Sigmoid colon (tissue), 7 donors: ENCODE data around the gene CRYGN. TPM values are rescaled to one million over a fixed set of nuclear protein-coding genes. Genes with fewer than 3 reads are reported as not detected.

Source experiments
- DNase-seq: peaks from one replicate; pipeline ENCODE4 v3.0.0-alpha.2; 2019
- H3K27ac ChIP-seq, 4 donors: fragments of 200-600 bp; sonication (generic); one replicate each; pipeline ENCODE4 v1.5.1; 2016 to 2019; ENCODE audit warnings: mild to moderate bottlenecking in 1 of 4
- H3K27me3 ChIP-seq, 3 donors: fragments of 200-600 bp; sonication (generic); one replicate each; pipeline ENCODE4 v1.5.1; 2019; ENCODE audit warnings: mild to moderate bottlenecking in 1 of 3
- H3K36me3 ChIP-seq, 4 donors: fragments of 200-600 bp; sonication (generic); one replicate each; pipeline ENCODE4 v1.5.1; 2016 to 2019
- H3K4me1 ChIP-seq, 4 donors: fragments of 200-600 bp; sonication (generic); one replicate each; pipeline ENCODE4 v1.5.1; 2017 to 2019
- H3K4me3 ChIP-seq, 4 donors: fragments of 200-600 bp; sonication (generic); one replicate each; pipeline ENCODE4 v1.5.1; 2017 to 2019; ENCODE audit warnings: mild to moderate bottlenecking in 2 of 4, moderate library complexity in 1 of 4
- H3K9me3 ChIP-seq, 4 donors: fragments of 200-600 bp in 3 of 4; sonication (generic) in 3 of 4; one replicate each; pipeline versions ENCODE4 v1.5.1 to v1.6.1; 2013 to 2019
- CTCF ChIP-seq, 4 experiments: fragments of 450-650 bp in 3 of 4; fragments of 200-600 bp in 1 of 4; IDR thresholded peaks; one replicate each; pipeline ENCODE4 v1.5.1; 2016 to 2019; ENCODE audit warnings: antibody characterized with exemption in 4 of 4, mild to moderate bottlenecking in 3 of 4, moderate library complexity in 2 of 4
- EP300 ChIP-seq, 4 donors: sonication (generic); formaldehyde crosslinking; IDR thresholded peaks; one replicate each; pipeline ENCODE4 v1.6.1; 2017; ENCODE audit warnings: antibody characterized with exemption in 4 of 4
- POLR2A ChIP-seq, 2 donors: fragments of 450-650 bp; IDR thresholded peaks; one replicate each; pipeline ENCODE4 v1.6.1; 2016; ENCODE audit warnings: antibody characterized with exemption in 2 of 2, mild to moderate bottlenecking in 2 of 2, moderate library complexity in 2 of 2
- POLR2AphosphoS5 ChIP-seq, 4 donors: sonication (generic); formaldehyde crosslinking; IDR thresholded peaks; one replicate each; pipeline ENCODE4 v1.6.1; 2017; ENCODE audit warnings: antibody characterized with exemption in 4 of 4
- WGBS, 2 donors: extraction: QIAGEN DNeasy Blood & Tissue Kit; methylation state at CpG; one replicate each; pipeline ENCODE4 v1.1.7; 2013; 5-methylcytosine and 5-hydroxymethylcytosine counted together
- intact Hi-C: fragments of 100-400 bp; cut with DNase I; formaldehyde crosslinking; loops from one replicate; pipeline ENCODE4 v1.15.1; 2023
- polyA plus RNA-seq, 3 donors: library from polyadenylated mRNA; stranded (reverse); fragments of 200-250 nt; gene quantifications; one replicate each; pipeline ENCODE4 v1.2.3, GENCODE V29; 2013
- total RNA-seq, 4 donors: library from RNA; depleted of rRNA; stranded (reverse); fragments of >200 nt; gene quantifications; one replicate each; pipeline ENCODE4 v1.1.0, GENCODE V29; 2016
- donor health status: healthy with polysubstance abuse.
- donor health status: Bipolar disorder and iron deficiency.
- donor health status: healthy.

Gene CRYGN
- total and polyA plus RNA-seq, 7 donors: 0.17 to 1.8 (median 0.99) TPM; not detected in 3

DNA sequence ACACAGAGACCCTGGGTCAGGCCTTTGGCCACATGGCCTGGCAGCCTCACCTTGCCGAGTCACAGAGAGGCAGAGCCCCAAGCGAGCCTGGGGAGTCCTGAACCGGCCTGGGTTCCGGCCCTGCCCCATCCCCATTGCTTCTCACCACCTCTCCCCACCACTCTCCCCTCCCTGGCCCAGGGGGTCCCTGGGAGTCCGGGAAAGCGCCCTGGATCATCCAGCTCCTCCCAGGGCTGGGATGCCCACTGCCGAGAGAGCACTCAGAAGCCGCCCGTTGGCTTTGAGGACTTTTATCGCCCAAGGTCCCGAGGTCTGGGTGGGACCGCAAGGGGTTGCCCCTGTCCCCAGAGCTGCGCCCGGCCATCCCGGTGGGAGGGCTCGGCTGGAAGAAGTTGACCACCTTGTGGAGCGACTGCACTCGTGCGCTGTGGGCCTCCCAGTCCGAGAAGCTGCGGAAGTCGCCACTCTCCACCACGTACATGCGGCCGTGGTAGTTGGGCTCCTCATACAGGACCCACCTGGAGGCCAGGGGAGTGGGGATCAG is 8.1 kb downstream of the CRYGN start:
- TF ChIP-seq POLR2A (IDR thresholded peaks at IDR 0.05): no peak
- no peak for TF ChIP-seq CTCF (IDR thresholded peaks at IDR 0.05)
- TF ChIP-seq POLR2AphosphoS5 (IDR thresholded peaks at IDR 0.05): no peak
- no peak for TF ChIP-seq EP300 (IDR thresholded peaks at IDR 0.05)
- 94 to 97% methylated on average over 25 of the region's 25 CpGs for WGBS, 2 donors
- DNase-seq: peak; percentile 61
- no peaks in the 10 kb centered on the region for H3K9me3 ChIP-seq
- no peaks in the 10 kb centered on the region for H3K27me3 ChIP-seq
- H3K36me3 ChIP-seq: no peaks in the 10 kb centered on the region
- H3K4me3 ChIP-seq: no peak overlapping the region
- H3K27ac ChIP-seq: no peak overlapping the region
- H3K4me1 ChIP-seq: peaks cover 0 to 35% (median 25%) of the 10 kb centered on the region in 4 donors
- intact Hi-C loops: no loop called here

DNA sequence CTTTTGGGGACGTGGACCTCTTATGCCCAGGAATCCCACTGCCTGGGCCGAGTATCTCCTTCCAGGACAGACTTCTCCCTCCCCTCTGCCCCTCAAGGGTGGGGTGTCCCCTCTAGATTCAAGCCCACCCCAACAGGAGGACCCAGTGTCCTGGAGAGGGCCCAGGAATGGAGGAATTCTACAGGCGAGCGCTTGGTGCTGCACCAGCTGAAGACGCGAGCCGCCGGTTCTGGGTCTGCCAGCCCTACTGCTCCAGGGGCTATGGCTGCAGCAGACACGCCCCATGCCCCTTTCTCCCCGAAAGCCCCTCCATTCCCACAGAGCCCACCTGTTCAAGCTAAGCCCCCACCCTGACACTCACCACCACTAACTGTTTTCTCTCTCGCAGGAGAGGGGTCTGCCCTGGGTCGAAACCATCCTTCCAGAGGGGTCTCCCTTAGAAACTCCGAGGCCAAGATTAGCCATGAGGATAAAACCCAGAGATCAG is 8.6 kb downstream of the CRYGN start:
- intact Hi-C loops: no loop called here
- WGBS, 2 donors: 92 to 93% methylated on average over 13 of the region's 13 CpGs
- H3K36me3 ChIP-seq: no peaks in the 10 kb centered on the region
- no peak overlapping the region for H3K27ac ChIP-seq
- no peaks in the 10 kb centered on the region for H3K27me3 ChIP-seq
- TF ChIP-seq POLR2AphosphoS5 (IDR thresholded peaks at IDR 0.05): no peak
- TF ChIP-seq CTCF (IDR thresholded peaks at IDR 0.05): no peak
- TF ChIP-seq POLR2A (IDR thresholded peaks at IDR 0.05): no peak
- no peak for TF ChIP-seq EP300 (IDR thresholded peaks at IDR 0.05)
- peak; percentile 38 for DNase-seq
- peaks cover 0 to 35% (median 25%) of the 10 kb centered on the region in 4 donors for H3K4me1 ChIP-seq
- no peaks in the 10 kb centered on the region for H3K9me3 ChIP-seq
- H3K4me3 ChIP-seq: no peak overlapping the region

DNA sequence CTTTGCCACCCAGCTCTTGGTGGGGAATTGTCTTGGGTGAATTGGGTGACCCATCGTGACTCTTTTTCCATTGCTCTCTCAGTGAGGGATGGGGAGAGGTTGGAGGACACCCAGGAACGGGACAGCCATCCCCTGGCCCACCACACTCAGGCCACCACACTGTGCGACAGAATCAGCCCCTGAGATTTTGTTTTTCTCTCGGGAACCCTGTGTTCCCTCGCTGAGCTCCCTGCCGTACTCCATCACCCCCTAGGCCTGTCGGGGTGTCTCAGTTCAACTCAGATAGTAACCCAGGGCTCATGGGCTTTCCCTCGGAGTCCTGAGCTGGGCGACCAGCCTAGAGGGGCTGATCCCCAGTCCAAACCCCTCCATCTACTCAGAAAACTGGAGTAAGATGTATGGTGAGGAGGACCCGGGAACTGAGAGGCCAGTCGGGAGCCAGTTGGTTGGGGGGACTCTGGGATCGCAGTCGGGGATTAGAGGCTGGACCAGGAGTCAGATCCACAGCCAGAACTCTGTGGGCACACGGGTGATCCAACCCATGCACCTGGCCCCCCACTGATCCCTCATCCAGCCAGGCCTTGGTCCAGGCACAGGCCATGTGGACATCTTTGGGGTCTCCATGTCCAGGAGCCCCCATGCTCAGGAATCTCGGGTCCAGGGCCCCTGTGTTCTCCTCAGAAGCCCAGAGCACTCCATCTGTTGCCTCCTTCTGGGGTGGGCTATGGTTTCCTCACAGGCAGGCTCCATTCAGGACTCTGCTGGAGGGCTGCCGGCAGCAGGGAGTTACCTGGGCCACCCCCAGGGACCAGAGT is 9.3 kb downstream of the CRYGN start:
- H3K27ac ChIP-seq: no peak overlapping the region
- DNase-seq: peak; percentile 63
- H3K36me3 ChIP-seq: no peaks in the 10 kb centered on the region
- H3K4me1 ChIP-seq: peaks cover 0 to 36% (median 29%) of the 10 kb centered on the region in 4 donors
- WGBS, 2 donors: 91 to 92% methylated on average over 16 of the region's 16 CpGs
- H3K9me3 ChIP-seq: no peaks in the 10 kb centered on the region
- TF ChIP-seq CTCF (IDR thresholded peaks at IDR 0.05) (no peak), POLR2A (IDR thresholded peaks at IDR 0.05) (no peak), EP300 (IDR thresholded peaks at IDR 0.05) (no peak), POLR2AphosphoS5 (IDR thresholded peaks at IDR 0.05) (no peak)
- H3K27me3 ChIP-seq: no peaks in the 10 kb centered on the region
- no peak overlapping the region for H3K4me3 ChIP-seq
- intact Hi-C loops: no loop called here

GRCh38 chr7:151429560-151430331 is 10.2 kb downstream of the CRYGN start:
- peak; percentile 59 for DNase-seq
- TF ChIP-seq CTCF (IDR thresholded peaks at IDR 0.05): no peak
- TF ChIP-seq POLR2A (IDR thresholded peaks at IDR 0.05): no peak
- no peak for TF ChIP-seq POLR2AphosphoS5 (IDR thresholded peaks at IDR 0.05)
- no peak for TF ChIP-seq EP300 (IDR thresholded peaks at IDR 0.05)
- Histone ChIP-seq H3K27ac (peak overlapping the region in 3 of 4 donors; percentile 14 to 69 (median 38)), H3K4me1 (peaks cover 0 to 38% (median 30%) of the 10 kb centered on the region in 4 donors), H3K4me3 (no peak overlapping the region), H3K27me3 (no peaks in the 10 kb centered on the region), H3K9me3 (no peaks in the 10 kb centered on the region), H3K36me3 (no peaks in the 10 kb centered on the region)
- 27 to 31% methylated on average over 10 of the region's 10 CpGs for WGBS, 2 donors
- intact Hi-C loops: no loop called here
